H1 (cell line): ENCODE results near the gene ZP2. TPM values are rescaled to one million over a fixed set of nuclear protein-coding genes. Genes with fewer than 3 reads are reported as not detected.

Experiments used
- EGR1 ChIP-seq: IDR thresholded peaks from 2 replicates; pipeline ENCODE4 v1.6.1; 2011; ENCODE audit warnings: low read depth, low read length, borderline replicate concordance
- RXRA ChIP-seq: IDR thresholded peaks from 2 replicates; pipeline ENCODE4 v1.6.1; 2011; ENCODE audit warnings: low read depth, mild to moderate bottlenecking, low read length, moderate library complexity; ENCODE audit not compliant: insufficient read depth
- SIRT6 ChIP-seq: IDR thresholded peaks from one replicate; pipeline ENCODE4 v1.7.1; 2012; ENCODE audit warnings: low read length, inconsistent platforms
- polyA plus RNA-seq, 7 experiments: library from polyadenylated mRNA; depleted of rRNA in 3 of 7; stranded (reverse) in 5 of 7; unstranded in 2 of 7; fragments of >200 nt in 5 of 7; fragments of 200-250 nt in 2 of 7; gene quantifications; 1 replicate in 5 of 7; 2 replicates in 1 of 7; 4 replicates in 1 of 7; pipeline versions ENCODE4 v1.2.1 to v1.2.3, GENCODE V29; 2011 to 2013; ENCODE audit warnings: missing spikeins in 2 of 7, mixed read lengths in 2 of 7
- total RNA-seq: library from RNA; stranded (reverse); fragmentation: NEBNext Ultra II Directional; extraction: Animal tissue kit (Norgen Biotek cat#: 25700); gene quantifications from 2 replicates; pipeline ENCODE4 v1.2.1, GENCODE V29; 2021

The ZP2 gene
- total and polyA plus RNA-seq, 2 of the 8 experiments (the other 6 are each of a cell fraction or from before 2014, with no cell fraction given) = not detected

- TF ChIP-seq EGR1 (no peak), RXRA (no peak), SIRT6 (no peak)
Observed at GRCh38 chr16:21159281-21159951, 52.0 kb downstream of the ZP2 start (continued).
